ENCODE data around the gene CTBP1. TPM values are rescaled to one million over a fixed set of nuclear protein-coding genes. Genes with fewer than 3 reads are reported as not detected.

Gene CTBP1
- total and polyA plus RNA-seq, 9 of the 15 experiments (the other 6 are each of a cell fraction or from before 2014, with no cell fraction given), result 14.5 to 162 (median 68.2) TPM

- Histone ChIP-seq H3K4me2 (ENCODE audit: insufficient read depth, low read length) (no peak overlapping the region), H4K20me1 (replicated peaks; ENCODE audit: control insufficient read depth, insufficient read depth, low read length) (no peaks in the 10 kb centered on the region), H3K4me1 (replicated peaks in 1 of 2; ENCODE audit: control insufficient read depth in 2 of 2, insufficient read depth in 2 of 2, low read length in 2 of 2) (peaks cover 4 to 40% of the 10 kb centered on the region in 2 experiments; a peak in 4 of 5 replicates), H3K27ac (ENCODE audit: extremely low read depth, low read depth, low read length) (no peak overlapping the region), H3K9ac (ENCODE audit: insufficient read depth in 1 of 2, low read depth in 2 of 2, low read length in 2 of 2) (no peak overlapping the region), H3K36me3 (ENCODE audit: control insufficient read depth, insufficient read depth, low read length) (peaks cover 11% of the 10 kb centered on the region; the same call in 1 of the 3 replicates), H3K27me3 (ENCODE audit: control insufficient read depth in 2 of 2, insufficient read depth in 2 of 2, low read length in 2 of 2) (no peaks in the 10 kb centered on the region), H3K4me3 (no peak overlapping the region), H3K9me1 (ENCODE audit: control insufficient read depth, insufficient read depth, low read length) (no peaks in the 10 kb centered on the region), H3K9me3 (replicated peaks; ENCODE audit: control insufficient read depth, insufficient read depth, low read depth, low read length) (peaks cover 8% of the 10 kb centered on the region), H3K79me2 (ENCODE audit: control insufficient read depth, insufficient read depth, low read length) (peaks cover 28% of the 10 kb centered on the region), H2AFZ (ENCODE audit: low read depth, low read length) (no peak overlapping the region)
- intact Hi-C loops (cut with micrococcal nuclease) (no loop called here), in situ Hi-C loops (cut with MboI) (no loop called here)
- ChIA-PET POLR2A (interaction anchor here (2.3 kb wide), 1 partner anchor 9 kb away, joined by 13 read pairs; no protein-coding TSS in a partner anchor), CTCF (ENCODE audit: low intra/inter-chr PET ratio) (no interaction called here)
- DNase-seq (ENCODE audit: extremely low read depth in 1 of 4, low spot score in 3 of 4), result no peak
- no peak for FAIRE-seq
- WGBS (ENCODE audit: insufficient coverage, low coverage, missing lambda C conversion rate), result 96% methylated on average over 10 of the region's 11 CpGs
- BruUV-seq (replicated peaks), result no TSS peak
- TF ChIP-seq LARP7 (IDR thresholded peaks at IDR 0.05) (no peak), STAT5A (IDR thresholded peaks at IDR 0.05; ENCODE audit: borderline replicate concordance, low read length) (no peak), TEAD1 (CRISPR knock-in tag; IDR thresholded peaks at IDR 0.05) (no peak), SOX6 (IDR thresholded peaks at IDR 0.05) (no peak), EZH2 (IDR thresholded peaks at IDR 0.05; ENCODE audit: borderline replicate concordance, low read depth, low read length) (no peak), SAP30 (IDR thresholded peaks at IDR 0.05; ENCODE audit: borderline replicate concordance, insufficient read depth, low read depth, low read length, poor library complexity, severe bottlenecking) (no peak), STAT6 (CRISPR knock-in tag; IDR thresholded peaks at IDR 0.05) (no peak), ZNF551 (CRISPR knock-in tag; IDR thresholded peaks at IDR 0.05) (no peak), DACH1 (IDR thresholded peaks at IDR 0.05; ENCODE audit: partially characterized antibody) (no peak), SAFB (IDR thresholded peaks at IDR 0.05; ENCODE audit: borderline replicate concordance, low read depth, low read length) (no peak), ZBTB2 (IDR thresholded peaks at IDR 0.05) (no peak), KAT2B (IDR thresholded peaks at IDR 0.05; ENCODE audit: low read depth, low read length) (no peak), ZKSCAN1 (IDR thresholded peaks at IDR 0.05; ENCODE audit: low read depth, low read length) (no peak), ZNF408 (CRISPR knock-in tag; IDR thresholded peaks at IDR 0.05; ENCODE audit: low read depth) (no peak), ZNF707 (CRISPR knock-in tag; conservative IDR thresholded peaks at IDR 0.05) (no peak), TRIM24 (IDR thresholded peaks at IDR 0.05) (no peak), TCF7 (IDR thresholded peaks at IDR 0.05; ENCODE audit: borderline replicate concordance) (no peak)
- ATAC-seq, result no peak
Measured at GRCh38 chr4:1251773-1252066, 2.8 kb upstream of the CTBP1 start.

Data from K562 (cell line).